Loucy (cell line): ENCODE measurements around the gene CRYGC.
"Not testable (repeated sequence)": the region's sequence is repeated elsewhere in the genome, so short reads cannot be mapped to it uniquely, and the experiment has no call there.

Experiments
- H2AFZ ChIP-seq: fragments of 200-600 bp; sonication (generic); 2 replicates; pipeline ENCODE4 v1.6.0; 2016; ENCODE audit warnings: antibody characterized with exemption, mild to moderate bottlenecking, low read length, moderate library complexity
- H3F3A ChIP-seq: fragments of 200-600 bp; 2 replicates; pipeline ENCODE4 v1.6.0; 2016; ENCODE audit warnings: antibody characterized with exemption, low read depth, mild to moderate bottlenecking
- H3K27me3 ChIP-seq: fragments of 200-600 bp; sonication (generic); 2 replicates; pipeline ENCODE4 v1.6.1; 2014; ENCODE audit warnings: low read length, mild to moderate bottlenecking; ENCODE audit not compliant: insufficient read depth, poor library complexity, severe bottlenecking
- H3K36me3 ChIP-seq: fragments of 200-600 bp; sonication (generic); 2 replicates; pipeline ENCODE4 v1.6.1; 2016; ENCODE audit warnings: low read length; ENCODE audit not compliant: insufficient read depth
- H3K4me1 ChIP-seq: fragments of 200-600 bp; sonication (generic); 2 replicates; pipeline ENCODE4 v1.5.1; 2014; ENCODE audit warnings: low read length, mild to moderate bottlenecking; ENCODE audit not compliant: insufficient read depth, poor library complexity, severe bottlenecking
- H3K4me2 ChIP-seq: fragments of 200-600 bp; sonication (generic); 2 replicates; pipeline ENCODE4 v1.6.0; 2014; ENCODE audit warnings: antibody characterized with exemption, low read length, low read depth, mild to moderate bottlenecking; ENCODE audit not compliant: poor library complexity, severe bottlenecking
- H3K4me3 ChIP-seq: fragments of 200-600 bp; sonication (generic); 2 replicates; pipeline ENCODE4 v1.5.1; 2014; ENCODE audit warnings: low read length, mild to moderate bottlenecking, mixed read lengths; ENCODE audit not compliant: poor library complexity, severe bottlenecking
- H3K79me2 ChIP-seq: fragments of 200-600 bp; sonication (generic); 2 replicates; pipeline ENCODE4 v1.6.1; 2014; ENCODE audit warnings: low read length; ENCODE audit not compliant: insufficient read depth
- H3K9ac ChIP-seq: fragments of 200-600 bp; sonication (generic); 2 replicates; pipeline ENCODE4 v1.6.0; 2014; ENCODE audit warnings: mild to moderate bottlenecking, low read depth, low read length, moderate library complexity; ENCODE audit not compliant: poor library complexity, severe bottlenecking
- H3K9me2 ChIP-seq: fragments of 200-600 bp; sonication (generic); replicated peaks from 2 replicates; pipeline ENCODE4 v1.6.1; 2016; ENCODE audit warnings: low read depth, low read length, mixed read lengths
- H3K9me3 ChIP-seq: fragments of 200-600 bp; sonication (generic); 2 replicates; pipeline ENCODE4 v1.6.1; 2014; ENCODE audit warnings: mild to moderate bottlenecking, antibody characterized with exemption, low read length, low read depth; ENCODE audit not compliant: insufficient read depth
- H4K20me1 ChIP-seq: fragments of 200-600 bp; sonication (generic); 2 replicates; pipeline ENCODE4 v1.6.0; 2014; ENCODE audit warnings: antibody characterized with exemption, low read length, mild to moderate bottlenecking; ENCODE audit not compliant: insufficient read depth, poor library complexity, severe bottlenecking
- EZH2phosphoT487 ChIP-seq: fragments of 200-600 bp; IDR thresholded peaks from 2 replicates; pipeline ENCODE4 v1.6.1; 2018; ENCODE audit warnings: antibody characterized with exemption, mild to moderate bottlenecking, moderate library complexity, borderline replicate concordance
- TF ChIP-seq, protein P1 (sequence below): fragments of 200-600 bp; sonication (generic); conservative IDR thresholded peaks from 2 replicates; pipeline ENCODE4 v1.5.1; 2014; ENCODE audit warnings: mild to moderate bottlenecking, antibody characterized with exemption, low read length

Gene CRYGC

DNA sequence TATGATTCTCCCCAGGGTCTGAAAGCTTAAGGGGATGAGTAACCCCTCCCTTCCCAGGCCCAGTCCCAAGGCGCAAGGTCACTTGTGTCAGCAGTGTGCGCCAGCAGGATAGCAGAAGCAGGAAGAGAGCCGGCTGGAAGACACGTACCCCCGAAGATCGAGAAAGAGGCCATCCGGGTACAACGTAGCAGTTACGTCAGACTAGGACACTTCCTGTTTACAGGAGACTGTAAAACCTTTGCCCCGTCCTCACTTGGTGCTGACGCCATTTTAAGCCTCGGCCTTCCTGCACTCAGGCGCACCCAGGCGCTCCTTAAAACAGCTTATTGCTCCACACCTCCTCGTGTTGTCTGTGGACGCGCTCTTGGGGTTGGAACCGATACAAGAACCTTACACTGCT is 9.8 kb upstream of the CRYGC start:
- no peak overlapping the region for H3K4me2 ChIP-seq
- H3K27me3 ChIP-seq: no peaks in the 10 kb centered on the region
- no peak overlapping the region for H3K9ac ChIP-seq
- H2AFZ ChIP-seq: no peak overlapping the region
- peaks cover 4% of the 10 kb centered on the region; the same call in 1 of the 2 replicates for H3F3A ChIP-seq
- no peaks in the 10 kb centered on the region for H3K9me3 ChIP-seq
- no peak for TF ChIP-seq EZH2phosphoT487
- TF ChIP-seq, protein P1, sequence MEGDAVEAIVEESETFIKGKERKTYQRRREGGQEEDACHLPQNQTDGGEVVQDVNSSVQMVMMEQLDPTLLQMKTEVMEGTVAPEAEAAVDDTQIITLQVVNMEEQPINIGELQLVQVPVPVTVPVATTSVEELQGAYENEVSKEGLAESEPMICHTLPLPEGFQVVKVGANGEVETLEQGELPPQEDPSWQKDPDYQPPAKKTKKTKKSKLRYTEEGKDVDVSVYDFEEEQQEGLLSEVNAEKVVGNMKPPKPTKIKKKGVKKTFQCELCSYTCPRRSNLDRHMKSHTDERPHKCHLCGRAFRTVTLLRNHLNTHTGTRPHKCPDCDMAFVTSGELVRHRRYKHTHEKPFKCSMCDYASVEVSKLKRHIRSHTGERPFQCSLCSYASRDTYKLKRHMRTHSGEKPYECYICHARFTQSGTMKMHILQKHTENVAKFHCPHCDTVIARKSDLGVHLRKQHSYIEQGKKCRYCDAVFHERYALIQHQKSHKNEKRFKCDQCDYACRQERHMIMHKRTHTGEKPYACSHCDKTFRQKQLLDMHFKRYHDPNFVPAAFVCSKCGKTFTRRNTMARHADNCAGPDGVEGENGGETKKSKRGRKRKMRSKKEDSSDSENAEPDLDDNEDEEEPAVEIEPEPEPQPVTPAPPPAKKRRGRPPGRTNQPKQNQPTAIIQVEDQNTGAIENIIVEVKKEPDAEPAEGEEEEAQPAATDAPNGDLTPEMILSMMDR: no peak
- H4K20me1 ChIP-seq: no peaks in the 10 kb centered on the region
- H3K9me2 ChIP-seq: no peaks in the 10 kb centered on the region
- peaks cover 31% of the 10 kb centered on the region for H3K4me1 ChIP-seq
- H3K4me3 ChIP-seq: no peak overlapping the region
- H3K36me3 ChIP-seq: no peaks in the 10 kb centered on the region
- no peaks in the 10 kb centered on the region for H3K79me2 ChIP-seq

DNA sequence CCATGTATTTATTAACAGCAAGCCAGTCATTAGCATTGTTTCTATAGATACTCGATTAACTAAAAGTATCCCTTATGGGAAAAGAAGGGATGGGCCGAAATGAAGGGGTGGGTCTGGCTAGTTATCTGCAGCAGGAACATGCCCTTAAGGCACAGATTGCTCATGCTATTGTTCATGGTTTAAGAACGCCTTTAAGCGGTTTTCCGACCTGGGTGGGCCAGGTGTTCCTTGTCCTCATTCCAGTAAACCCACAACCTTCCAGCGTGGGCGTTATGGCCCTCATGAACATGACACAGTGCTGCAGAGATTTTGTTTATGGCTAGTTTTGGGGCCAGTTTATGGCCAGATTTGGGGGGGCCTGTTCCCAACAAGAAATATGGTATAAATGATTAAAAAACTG is 8.7 kb upstream of the CRYGC start:
- H3K4me3 ChIP-seq, H3K9ac ChIP-seq, H3F3A ChIP-seq, H4K20me1 ChIP-seq, H3K36me3 ChIP-seq, H3K79me2 ChIP-seq, H3K27me3 ChIP-seq, H3K9me3 ChIP-seq, H3K4me2 ChIP-seq, H2AFZ ChIP-seq, H3K9me2 ChIP-seq: not testable (repeated sequence)
- H3K4me1 ChIP-seq: peaks cover 38% of the 10 kb centered on the region

DNA sequence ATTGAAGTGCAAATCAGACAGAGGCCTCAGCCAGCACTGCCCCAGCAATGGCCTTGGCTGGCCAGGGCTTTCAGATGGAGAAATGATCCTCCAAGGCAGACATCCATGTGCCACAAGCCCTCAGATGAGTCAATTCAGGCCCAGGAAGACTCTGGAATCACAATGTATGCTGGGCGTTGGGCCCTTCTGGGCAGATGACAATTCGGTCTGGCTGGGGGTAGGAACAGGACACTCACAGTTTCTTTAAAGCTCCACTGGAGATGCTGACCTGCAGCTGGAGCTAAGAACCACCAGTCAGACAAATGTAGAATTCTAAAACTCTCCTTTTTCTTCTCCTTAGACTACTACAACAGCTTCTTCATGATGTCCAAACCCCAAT is 7.1 kb upstream of the CRYGC start:
- H2AFZ ChIP-seq: peak overlapping the region; percentile 58
- H3F3A ChIP-seq: peaks cover 4% of the 10 kb centered on the region; the same call in 1 of the 2 replicates
- peak overlapping the region; percentile 21 for H3K4me2 ChIP-seq
- no peaks in the 10 kb centered on the region for H3K9me2 ChIP-seq
- no peak for TF ChIP-seq EZH2phosphoT487
- TF ChIP-seq, protein P1: no peak
- H3K9me3 ChIP-seq: no peaks in the 10 kb centered on the region
- no peaks in the 10 kb centered on the region for H3K79me2 ChIP-seq
- no peaks in the 10 kb centered on the region for H4K20me1 ChIP-seq
- no peaks in the 10 kb centered on the region for H3K36me3 ChIP-seq
- H3K9ac ChIP-seq: peak overlapping the region; percentile 6
- H3K4me3 ChIP-seq: no peak overlapping the region
- H3K4me1 ChIP-seq: peaks cover 44% of the 10 kb centered on the region
- no peaks in the 10 kb centered on the region for H3K27me3 ChIP-seq
